H1 (cell line): Measurements from ENCODE around the gene MID1.

ENCODE experiments used
- RAD21 ChIP-seq, 2 experiments: IDR thresholded peaks in 1 of 2; conservative IDR thresholded peaks in 1 of 2; 2 replicates each; pipeline ENCODE4 v1.6.1; 2011; ENCODE audit warnings: low read depth in 2 of 2, low read length in 2 of 2, improper control_type of control experiment in 1 of 2, inconsistent platforms in 1 of 2, mild to moderate bottlenecking in 1 of 2, moderate library complexity in 1 of 2
- RNF2 ChIP-seq: fragments of 200-900, 300-1000 bp; sonication (generic); IDR thresholded peaks from 2 replicates; pipeline ENCODE4 v1.7.1; 2016; ENCODE audit warnings: borderline replicate concordance, low read depth, mild to moderate bottlenecking, antibody characterized with exemption, low read length; ENCODE audit not compliant: poor library complexity, severe bottlenecking; ENCODE audit errors: missing control alignments
- TF ChIP-seq, protein P1 (sequence below), 3 experiments: IDR thresholded peaks; 1 replicate in 2 of 3; 2 replicates in 1 of 3; pipeline versions ENCODE4 v1.5.1 to v1.6.1; 2011; ENCODE audit warnings: low read length in 3 of 3, mild to moderate bottlenecking in 3 of 3, inconsistent platforms in 2 of 3, low read depth in 1 of 3, moderate library complexity in 1 of 3; ENCODE audit not compliant: insufficient read depth in 1 of 3; ENCODE audit errors: control extremely low read depth in 1 of 3

DNA sequence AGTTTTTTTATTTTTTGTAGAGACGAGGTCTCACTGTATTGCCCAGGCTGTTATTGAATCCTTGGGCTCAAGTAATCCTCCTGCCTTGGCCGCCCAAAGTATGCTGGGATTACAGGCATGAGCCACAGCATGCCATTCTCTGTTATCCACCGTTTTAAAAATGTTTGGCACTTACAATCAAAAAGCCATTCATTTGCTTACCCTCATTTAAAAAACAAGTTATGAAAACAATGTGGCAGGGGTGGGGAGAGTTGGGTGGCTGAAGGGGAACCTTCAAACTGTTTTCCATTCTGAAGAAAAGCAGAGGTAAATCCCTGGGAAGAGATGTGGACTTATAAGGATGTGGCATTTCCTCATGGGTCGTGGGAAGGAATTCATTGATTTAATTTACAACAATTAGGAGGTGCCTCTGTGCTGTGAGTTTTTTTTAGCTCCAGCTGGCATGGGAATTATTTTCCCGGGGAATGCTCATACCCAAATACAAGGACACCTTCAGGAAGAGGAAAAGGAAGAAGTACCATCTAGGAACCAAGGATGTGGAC, 103.5 kb downstream of the MID1 start:
- TF ChIP-seq, protein P1, sequence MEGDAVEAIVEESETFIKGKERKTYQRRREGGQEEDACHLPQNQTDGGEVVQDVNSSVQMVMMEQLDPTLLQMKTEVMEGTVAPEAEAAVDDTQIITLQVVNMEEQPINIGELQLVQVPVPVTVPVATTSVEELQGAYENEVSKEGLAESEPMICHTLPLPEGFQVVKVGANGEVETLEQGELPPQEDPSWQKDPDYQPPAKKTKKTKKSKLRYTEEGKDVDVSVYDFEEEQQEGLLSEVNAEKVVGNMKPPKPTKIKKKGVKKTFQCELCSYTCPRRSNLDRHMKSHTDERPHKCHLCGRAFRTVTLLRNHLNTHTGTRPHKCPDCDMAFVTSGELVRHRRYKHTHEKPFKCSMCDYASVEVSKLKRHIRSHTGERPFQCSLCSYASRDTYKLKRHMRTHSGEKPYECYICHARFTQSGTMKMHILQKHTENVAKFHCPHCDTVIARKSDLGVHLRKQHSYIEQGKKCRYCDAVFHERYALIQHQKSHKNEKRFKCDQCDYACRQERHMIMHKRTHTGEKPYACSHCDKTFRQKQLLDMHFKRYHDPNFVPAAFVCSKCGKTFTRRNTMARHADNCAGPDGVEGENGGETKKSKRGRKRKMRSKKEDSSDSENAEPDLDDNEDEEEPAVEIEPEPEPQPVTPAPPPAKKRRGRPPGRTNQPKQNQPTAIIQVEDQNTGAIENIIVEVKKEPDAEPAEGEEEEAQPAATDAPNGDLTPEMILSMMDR (IDR thresholded peaks at IDR 0.05; ENCODE audit: control extremely low read depth in 1 of 3, insufficient read depth in 1 of 3, low read depth in 1 of 3, low read length in 3 of 3) = no peak
- TF ChIP-seq RNF2 (no peak), RAD21 (IDR thresholded peaks at IDR 0.05 in 1 of 2, conservative IDR thresholded peaks at IDR 0.05 in 1 of 2; ENCODE audit: low read depth in 2 of 2, low read length in 2 of 2) (no peak)
